MM.1S (cell line): Measurements from ENCODE around the gene PLEKHG1.

Experiments
- EZH2 ChIP-seq: fragments of 300-600 bp; sonication (generic); optimal IDR thresholded peaks from 2 replicates; pipeline ENCODE3; 2017; ENCODE audit warnings: low read depth, mild to moderate bottlenecking, antibody characterized with exemption, low read length, mixed read lengths
- TF ChIP-seq, protein P1 (sequence below): fragments of 300-600 bp; sonication (generic); IDR thresholded peaks from 2 replicates; pipeline ENCODE4 v1.5.1; 2016; ENCODE audit warnings: antibody characterized with exemption, low read length, mixed read lengths

DNA sequence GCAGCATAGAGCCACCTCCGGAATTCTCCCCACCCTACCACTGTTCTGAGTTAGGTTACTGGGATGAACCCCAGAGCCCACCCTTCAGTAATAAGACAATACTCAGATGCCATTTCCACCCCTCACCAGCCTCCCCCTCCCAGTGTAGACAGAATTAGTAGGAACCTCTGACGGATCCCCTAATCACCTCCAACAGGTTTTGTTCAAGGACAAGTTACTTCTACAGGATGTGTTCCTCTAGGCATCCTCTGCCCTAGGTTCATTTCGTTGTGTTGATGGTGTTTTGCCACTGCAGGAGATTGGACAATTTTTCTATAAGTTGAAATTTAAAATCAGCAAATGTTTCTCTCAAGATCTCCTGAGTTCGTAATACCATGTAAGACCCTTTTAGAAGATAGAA, 22.8 kb downstream of the PLEKHG1 start:
- TF ChIP-seq, protein P1, sequence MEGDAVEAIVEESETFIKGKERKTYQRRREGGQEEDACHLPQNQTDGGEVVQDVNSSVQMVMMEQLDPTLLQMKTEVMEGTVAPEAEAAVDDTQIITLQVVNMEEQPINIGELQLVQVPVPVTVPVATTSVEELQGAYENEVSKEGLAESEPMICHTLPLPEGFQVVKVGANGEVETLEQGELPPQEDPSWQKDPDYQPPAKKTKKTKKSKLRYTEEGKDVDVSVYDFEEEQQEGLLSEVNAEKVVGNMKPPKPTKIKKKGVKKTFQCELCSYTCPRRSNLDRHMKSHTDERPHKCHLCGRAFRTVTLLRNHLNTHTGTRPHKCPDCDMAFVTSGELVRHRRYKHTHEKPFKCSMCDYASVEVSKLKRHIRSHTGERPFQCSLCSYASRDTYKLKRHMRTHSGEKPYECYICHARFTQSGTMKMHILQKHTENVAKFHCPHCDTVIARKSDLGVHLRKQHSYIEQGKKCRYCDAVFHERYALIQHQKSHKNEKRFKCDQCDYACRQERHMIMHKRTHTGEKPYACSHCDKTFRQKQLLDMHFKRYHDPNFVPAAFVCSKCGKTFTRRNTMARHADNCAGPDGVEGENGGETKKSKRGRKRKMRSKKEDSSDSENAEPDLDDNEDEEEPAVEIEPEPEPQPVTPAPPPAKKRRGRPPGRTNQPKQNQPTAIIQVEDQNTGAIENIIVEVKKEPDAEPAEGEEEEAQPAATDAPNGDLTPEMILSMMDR: no peak
- TF ChIP-seq EZH2: no peak
